Measurements from ENCODE around the gene KCND1. TPM values are rescaled to one million over a fixed set of nuclear protein-coding genes. Genes with fewer than 3 reads are reported as not detected.

KCND1 gene
- polyA plus RNA-seq, 3 donors: 4.9 TPM; not detected in 2

- peak overlapping the region; percentile 35 to 84 (median 65) for H3K27ac Mint-ChIP-seq
- Histone ChIP-seq H3K27ac (ENCODE audit: low read depth in 1 of 2, low read length in 2 of 2) (peak overlapping the region in 1 of 2 donors; percentile 42), H3K4me1 (ENCODE audit: control insufficient read depth in 1 of 2, insufficient read depth in 2 of 2, low read length in 2 of 2) (peaks cover 34 to 39% of the 10 kb centered on the region in 2 donors), H3K36me3 (replicated peaks in 1 of 2; ENCODE audit: control insufficient read depth in 1 of 2, insufficient read depth in 2 of 2, low read length in 2 of 2) (peaks cover 25 to 39% of the 10 kb centered on the region in 2 donors), H2AFZ (ENCODE audit: insufficient read depth, low read depth, low read length, poor library complexity, severe bottlenecking) (no peak overlapping the region), H3K4me2 (replicated peaks; ENCODE audit: extremely low read depth, low read length, poor library complexity, severe bottlenecking) (no peak overlapping the region), H3K79me2 (ENCODE audit: insufficient read depth, low read length) (peaks cover 23% of the 10 kb centered on the region), H4K20me1 (ENCODE audit: insufficient read depth, low read length) (peaks cover 9% of the 10 kb centered on the region), H3K4me3 (replicated peaks in 1 of 3; ENCODE audit: low read depth in 2 of 3, low read length in 3 of 3) (no peak overlapping the region), H3K9me3 (replicated peaks in 1 of 2; ENCODE audit: control insufficient read depth in 1 of 2, insufficient read depth in 1 of 2, low read length in 2 of 2) (no peaks in the 10 kb centered on the region), H3K27me3 (ENCODE audit: control insufficient read depth in 2 of 2, insufficient read depth in 2 of 2, low read length in 2 of 2) (no peaks in the 10 kb centered on the region), H3K9ac (ENCODE audit: insufficient read depth, low read length, poor library complexity, severe bottlenecking) (no peak overlapping the region)
- H3K4me3 Mint-ChIP-seq: no peak overlapping the region
- no peak for TF ChIP-seq CTCF (IDR thresholded peaks at IDR 0.05)
- DNase-seq: peak in 1 of 3 donors; percentile 48
- H3K27me3 Mint-ChIP-seq (ENCODE audit: low read depth in 3 of 3): peaks cover 0 to 3% (median 1%) of the 10 kb centered on the region in 3 donors
- H3K9me3 Mint-ChIP-seq: peaks cover 0 to 5% (median 0%) of the 10 kb centered on the region in 7 donors
- no CpG with 5 or more reads among the region's 7 CpGs for WGBS (ENCODE audit: insufficient coverage)
- H3K4me1 Mint-ChIP-seq: peaks cover 41% of the 10 kb centered on the region
- intact Hi-C loops (cut with micrococcal nuclease): no loop called here
- peaks cover 32 to 58% of the 10 kb centered on the region in 2 donors for H3K36me3 Mint-ChIP-seq
These were observed 36.9 kb downstream of the KCND1 start for GRCh38 chrX:48934581-48935300.

- Mint-ChIP-seq H3K27ac (peak overlapping the region in 2 of 7 donors; percentile 33 to 53), H3K4me3 (no peak overlapping the region), H3K9me3 (peaks cover 0 to 9% (median 0%) of the 10 kb centered on the region in 7 donors), H3K36me3 (peaks cover 26 to 58% of the 10 kb centered on the region in 2 donors), H3K27me3 (ENCODE audit: low read depth in 3 of 3) (peaks cover 0 to 3% (median 0%) of the 10 kb centered on the region in 3 donors), H3K4me1 (peaks cover 31% of the 10 kb centered on the region)
- Histone ChIP-seq H3K79me2 (ENCODE audit: insufficient read depth, low read length) (peaks cover 16% of the 10 kb centered on the region), H3K36me3 (replicated peaks in 1 of 2; ENCODE audit: control insufficient read depth in 1 of 2, insufficient read depth in 2 of 2, low read length in 2 of 2) (peaks cover 25 to 40% of the 10 kb centered on the region in 2 donors), H3K9me3 (replicated peaks in 1 of 2; ENCODE audit: control insufficient read depth in 1 of 2, insufficient read depth in 1 of 2, low read length in 2 of 2) (no peaks in the 10 kb centered on the region), H3K4me1 (ENCODE audit: control insufficient read depth in 1 of 2, insufficient read depth in 2 of 2, low read length in 2 of 2) (peaks cover 26 to 35% of the 10 kb centered on the region in 2 donors), H3K4me3 (replicated peaks in 1 of 3; ENCODE audit: low read depth in 2 of 3, low read length in 3 of 3) (no peak overlapping the region), H2AFZ (ENCODE audit: insufficient read depth, low read depth, low read length, poor library complexity, severe bottlenecking) (no peak overlapping the region), H3K9ac (ENCODE audit: insufficient read depth, low read length, poor library complexity, severe bottlenecking) (no peak overlapping the region), H4K20me1 (ENCODE audit: insufficient read depth, low read length) (peaks cover 9% of the 10 kb centered on the region), H3K4me2 (replicated peaks; ENCODE audit: extremely low read depth, low read length, poor library complexity, severe bottlenecking) (no peak overlapping the region), H3K27me3 (ENCODE audit: control insufficient read depth in 2 of 2, insufficient read depth in 2 of 2, low read length in 2 of 2) (no peaks in the 10 kb centered on the region), H3K27ac (ENCODE audit: low read depth in 1 of 2, low read length in 2 of 2) (no peak overlapping the region)
- intact Hi-C loops (cut with micrococcal nuclease): no loop called here
- no peak for TF ChIP-seq CTCF (IDR thresholded peaks at IDR 0.05)
- WGBS (ENCODE audit: insufficient coverage): no CpG with 5 or more reads among the region's 2 CpGs
- DNase-seq: no peak
These were observed 37.9 kb downstream of the KCND1 start for GRCh38 chrX:48933757-48934156.
